Tibial artery (tissue), 4 donors: Measurements from ENCODE around the gene TRIM10.

ENCODE experiments used
- DNase-seq, 2 donors: peaks; one replicate each; pipeline ENCODE4 v3.0.0-alpha.2; 2019
- H3K27ac ChIP-seq, 2 donors: fragments of 200-600 bp; sonication (generic) in 1 of 2; 1 replicate in 1 of 2; 2 replicates in 1 of 2; pipeline ENCODE4 v1.5.1; 2018 to 2019; ENCODE audit warnings: mild to moderate bottlenecking in 1 of 2
- H3K27me3 ChIP-seq, 2 donors: fragments of 200-600 bp; sonication (generic) in 1 of 2; one replicate each; pipeline versions ENCODE4 v1.5.1 to v1.6.0; 2016 to 2019
- H3K36me3 ChIP-seq, 3 donors: fragments of 200-600 bp; sonication (generic) in 2 of 3; one replicate each; pipeline ENCODE4 v1.5.1; 2016 to 2019; ENCODE audit warnings: mild to moderate bottlenecking in 2 of 3
- H3K4me1 ChIP-seq, 4 donors: fragments of 200-600 bp; sonication (generic) in 2 of 4; 1 replicate in 3 of 4; 2 replicates in 1 of 4; pipeline ENCODE4 v1.5.1; 2016 to 2019
- H3K4me3 ChIP-seq, 2 donors: fragments of 200-600 bp; sonication (generic) in 1 of 2; 1 replicate in 1 of 2; 2 replicates in 1 of 2; pipeline ENCODE4 v1.5.1; 2018 to 2019; ENCODE audit warnings: mild to moderate bottlenecking in 2 of 2
- H3K9me3 ChIP-seq, 3 donors: fragments of 200-600 bp; sonication (generic) in 1 of 3; one replicate each; pipeline ENCODE4 v1.5.1; 2016 to 2019
- CTCF ChIP-seq, 2 experiments: fragments of 200-600 bp in 1 of 2; fragments of 450-650 bp in 1 of 2; IDR thresholded peaks; one replicate each; pipeline ENCODE4 v1.5.1; 2017 to 2019; ENCODE audit warnings: antibody characterized with exemption in 2 of 2, mild to moderate bottlenecking in 1 of 2, moderate library complexity in 1 of 2
- intact Hi-C: fragments of 100-400 bp; cut with DNase I; formaldehyde crosslinking; loops from one replicate; pipeline ENCODE4 v1.15.0; 2023; ENCODE audit warnings: low total_unique reads

Gene TRIM10

GRCh38 chr6:30103872-30104179 is 57.2 kb downstream of the TRIM10 start:
- peaks cover 0 to 38% (median 27%) of the 10 kb centered on the region in 4 donors for H3K4me1 ChIP-seq
- TF ChIP-seq CTCF (IDR thresholded peaks at IDR 0.05), result no peak
- H3K27ac ChIP-seq, result peak overlapping the region in 1 of 2 donors; percentile 59
- peaks cover 0 to 47% of the 10 kb centered on the region in 2 donors for H3K27me3 ChIP-seq
- no peaks in the 10 kb centered on the region for H3K9me3 ChIP-seq
- DNase-seq, result no peak
- H3K36me3 ChIP-seq, result no peaks in the 10 kb centered on the region
- intact Hi-C loops, result loop anchor here (5.0 kb wide), 2 partner anchors 33 to 37 kb away; partner anchors contain the start of genes PPP1R11 and TRIM40
- peak overlapping the region; percentile 35 to 54 for H3K4me3 ChIP-seq

GRCh38 chr6:30102970-30103871 is 57.8 kb downstream of the TRIM10 start:
- Histone ChIP-seq H3K36me3 (no peaks in the 10 kb centered on the region), H3K4me3 (peak overlapping the region; percentile 35 to 54), H3K27me3 (peaks cover 0 to 51% of the 10 kb centered on the region in 2 donors), H3K9me3 (no peaks in the 10 kb centered on the region), H3K27ac (peak overlapping the region; percentile 59 to 64), H3K4me1 (peaks cover 0 to 38% (median 27%) of the 10 kb centered on the region in 4 donors)
- peak; percentile 84 to 88 for TF ChIP-seq CTCF (IDR thresholded peaks at IDR 0.05)
- DNase-seq, result peak; percentile 92
- intact Hi-C loops, result loop anchor here (5.0 kb wide), 2 partner anchors 34 to 36 kb away; partner anchors contain the start of genes PPP1R11 and TRIM40

- Histone ChIP-seq H3K27me3 (peaks cover 0 to 53% of the 10 kb centered on the region in 2 donors), H3K4me1 (peaks cover 0 to 38% (median 27%) of the 10 kb centered on the region in 4 donors), H3K9me3 (no peaks in the 10 kb centered on the region), H3K36me3 (no peaks in the 10 kb centered on the region), H3K27ac (peak overlapping the region; percentile 59 to 64), H3K4me3 (peak overlapping the region; percentile 43 to 57)
- peak; percentile 57 to 79 for DNase-seq
- intact Hi-C loops, result loop anchor here (5.0 kb wide), 2 partner anchors 35 kb away; partner anchors contain the start of genes PPP1R11 and TRIM40
- TF ChIP-seq CTCF (IDR thresholded peaks at IDR 0.05), result no peak
Measured at GRCh38 chr6:30102414-30102969, 58.5 kb downstream of the TRIM10 start.
